Measurements from ENCODE around the gene CCBE1. TPM values are rescaled to one million over a fixed set of nuclear protein-coding genes. Genes with fewer than 3 reads are reported as not detected.

The CCBE1 gene
- polyA plus RNA-seq, 1 of the 3 experiments (the other 2 are of a cell fraction) = 5.0 TPM

GRCh38 chr18:59674903-59675270, 22.3 kb downstream of the CCBE1 start:
- Histone ChIP-seq H4K20me1 (ENCODE audit: insufficient read depth) (no peaks in the 10 kb centered on the region), H3K27ac (ENCODE audit: low read depth in 2 of 2, low read length in 1 of 2) (no peak overlapping the region), H3F3A (replicated peaks; ENCODE audit: insufficient read depth) (peaks cover 5% of the 10 kb centered on the region)

GRCh38 chr18:59674186-59674902, 22.9 kb downstream of the CCBE1 start:
- 93% methylated on average over 6 of the region's 6 CpGs for WGBS (ENCODE audit: low lambda C conversion rate)
- H3F3A ChIP-seq (replicated peaks; ENCODE audit: insufficient read depth) = peaks cover 5% of the 10 kb centered on the region
- H3K4me1 ChIP-seq (ENCODE audit: control insufficient read depth in 1 of 2, insufficient read depth in 2 of 2, low read depth in 1 of 2, low read length in 1 of 2) = peaks cover 0 to 5% of the 10 kb centered on the region in 2 experiments; a peak in 1 of 4 replicates
- no peaks in the 10 kb centered on the region for H3K27me3 ChIP-seq (ENCODE audit: insufficient read depth)
- no peaks in the 10 kb centered on the region for H3K9me3 ChIP-seq
- H3K79me2 ChIP-seq (ENCODE audit: insufficient read depth) = peaks cover 8% of the 10 kb centered on the region; the same call in 1 of the 2 replicates
- H3K36me3 ChIP-seq (replicated peaks in 1 of 2; ENCODE audit: control insufficient read depth in 1 of 2, insufficient read depth in 2 of 2, low read length in 1 of 2) = no peaks in the 10 kb centered on the region
- no peak overlapping the region for H2AFZ ChIP-seq (ENCODE audit: low read depth)
- ChIA-PET POLR2A (no interaction called here), CTCF (no interaction called here)
- no peaks in the 10 kb centered on the region for H3K9me2 ChIP-seq
- TF ChIP-seq FOXM1 (IDR thresholded peaks at IDR 0.05; ENCODE audit: low read depth) (no peak), SIN3A (IDR thresholded peaks at IDR 0.05; ENCODE audit: borderline replicate concordance, low read depth, low read length) (no peak), FOSL2 (IDR thresholded peaks at IDR 0.05; ENCODE audit: borderline replicate concordance, low read depth) (no peak), ELF1 (IDR thresholded peaks at IDR 0.05) (no peak), EP300 (IDR thresholded peaks at IDR 0.05; ENCODE audit: borderline replicate concordance in 1 of 2, low read depth in 1 of 2, low read length in 1 of 2) (no peak), RCOR1 (IDR thresholded peaks at IDR 0.05; ENCODE audit: low read length) (no peak), REST (IDR thresholded peaks at IDR 0.05; ENCODE audit: low read depth, low read length) (no peak), EZH2phosphoT487 (IDR thresholded peaks at IDR 0.05; ENCODE audit: borderline replicate concordance, low read depth) (no peak), TEAD4 (IDR thresholded peaks at IDR 0.05; ENCODE audit: borderline replicate concordance, insufficient read depth) (no peak), SMC3 (IDR thresholded peaks at IDR 0.05; ENCODE audit: low read depth, low read length) (no peak), ZBTB33 (IDR thresholded peaks at IDR 0.05; ENCODE audit: borderline replicate concordance, low read depth) (no peak)
- no peak overlapping the region for H3K27ac ChIP-seq (ENCODE audit: low read depth in 2 of 2, low read length in 1 of 2)
- DNase-seq = no peak
- no peak overlapping the region for H3K4me3 ChIP-seq (ENCODE audit: low read depth in 2 of 2, low read length in 1 of 2)
- H3K9ac ChIP-seq = no peak overlapping the region
- no peaks in the 10 kb centered on the region for H4K20me1 ChIP-seq (ENCODE audit: insufficient read depth)
- no peak overlapping the region for H3K4me2 ChIP-seq

More at GRCh38 chr18:59674903-59675270, 22.3 kb downstream of the CCBE1 start:
- Histone ChIP-seq H3K36me3 (replicated peaks in 1 of 2; ENCODE audit: control insufficient read depth in 1 of 2, insufficient read depth in 2 of 2, low read length in 1 of 2) (no peaks in the 10 kb centered on the region), H3K9ac (no peak overlapping the region), H2AFZ (ENCODE audit: low read depth) (no peak overlapping the region), H3K4me2 (no peak overlapping the region), H3K4me1 (ENCODE audit: control insufficient read depth in 1 of 2, insufficient read depth in 2 of 2, low read depth in 1 of 2, low read length in 1 of 2) (peaks cover 0 to 5% of the 10 kb centered on the region in 2 experiments; a peak in 1 of 4 replicates), H3K4me3 (ENCODE audit: low read depth in 2 of 2, low read length in 1 of 2) (no peak overlapping the region), H3K79me2 (ENCODE audit: insufficient read depth) (peaks cover 8% of the 10 kb centered on the region; the same call in 1 of the 2 replicates), H3K9me2 (no peaks in the 10 kb centered on the region), H3K9me3 (no peaks in the 10 kb centered on the region), H3K27me3 (ENCODE audit: insufficient read depth) (no peaks in the 10 kb centered on the region)
- POLR2A ChIA-PET = no interaction called here
- no peak for TF ChIP-seq GABPA (IDR thresholded peaks at IDR 0.05; ENCODE audit: low read depth)
- TF ChIP-seq MEF2A (IDR thresholded peaks at IDR 0.05; ENCODE audit: borderline replicate concordance, low read depth) = no peak
- no peak for TF ChIP-seq TCF12 (IDR thresholded peaks at IDR 0.05)
- no peak for TF ChIP-seq USF2 (IDR thresholded peaks at IDR 0.05; ENCODE audit: borderline replicate concordance, low read depth, low read length)
- no peak for DNase-seq
- CTCF ChIA-PET = no interaction called here
- 92% methylated on average over 1 of the region's 1 CpG for whole genome bisulfite sequencing (ENCODE audit: low lambda C conversion rate)
